Ishikawa (cell line): ENCODE results near the gene NAV1.

Source experiments
- CEBPB ChIP-seq: IDR thresholded peaks from 2 replicates; pipeline ENCODE4 v1.6.1; 2012
- CREB1 ChIP-seq: IDR thresholded peaks from 2 replicates; pipeline ENCODE4 v1.6.1; 2012; ENCODE audit warnings: low read depth
- EGR1 ChIP-seq: IDR thresholded peaks from 2 replicates; pipeline ENCODE4 v1.6.1; 2012
- EP300 ChIP-seq: IDR thresholded peaks from 2 replicates; pipeline ENCODE4 v1.6.1; 2012; ENCODE audit warnings: borderline replicate concordance
- FOXM1 ChIP-seq: IDR thresholded peaks from 2 replicates; pipeline ENCODE4 v1.6.1; 2012; ENCODE audit warnings: low read depth, borderline replicate concordance
- MAX ChIP-seq: IDR thresholded peaks from 2 replicates; pipeline ENCODE4 v1.6.1; 2012
- NFIC ChIP-seq: IDR thresholded peaks from 2 replicates; pipeline ENCODE4 v1.6.1; 2012
- RAD21 ChIP-seq: IDR thresholded peaks from 2 replicates; pipeline ENCODE4 v1.6.1; 2012; ENCODE audit warnings: low read depth
- REST ChIP-seq: IDR thresholded peaks from 2 replicates; pipeline ENCODE4 v1.6.1; 2012; ENCODE audit warnings: low read depth, mild to moderate bottlenecking
- TAF1 ChIP-seq: IDR thresholded peaks from 2 replicates; pipeline ENCODE4 v1.6.1; 2012; ENCODE audit warnings: low read depth, mild to moderate bottlenecking
- TCF12 ChIP-seq: IDR thresholded peaks from 2 replicates; pipeline ENCODE4 v1.6.1; 2012; ENCODE audit warnings: low read depth
- TEAD4 ChIP-seq: IDR thresholded peaks from 2 replicates; pipeline ENCODE4 v1.6.1; 2012
- USF1 ChIP-seq: IDR thresholded peaks from 2 replicates; pipeline ENCODE4 v1.6.1; 2012
- YY1 ChIP-seq: IDR thresholded peaks from 2 replicates; pipeline ENCODE4 v1.6.1; 2012; ENCODE audit warnings: low read depth
- ZBTB7A ChIP-seq: IDR thresholded peaks from 2 replicates; pipeline ENCODE4 v1.6.1; 2012; ENCODE audit warnings: low read depth

NAV1 gene

GRCh38 chr1:201539561-201540431 is 869 bp downstream of the NAV1 start:
- TF ChIP-seq NFIC (no peak), RAD21 (no peak), TCF12 (no peak), TEAD4 (no peak), EP300 (no peak), MAX (no peak), YY1 (no peak), EGR1 (no peak), CREB1 (no peak), REST (no peak), CEBPB (no peak), FOXM1 (no peak), USF1 (no peak; the same call in 1 of the 2 replicates), ZBTB7A (no peak), TAF1 (no peak)

- TF ChIP-seq EGR1 (no peak), ZBTB7A (no peak), USF1 (no peak), EP300 (no peak), CREB1 (no peak), TAF1 (no peak), RAD21 (no peak), TEAD4 (no peak), YY1 (no peak), TCF12 (no peak), FOXM1 (no peak)
Observed at GRCh38 chr1:201540846-201541735, 2.2 kb downstream of the NAV1 start.

- TF ChIP-seq TAF1: no peak
- TF ChIP-seq EP300: no peak
- no peak for TF ChIP-seq FOXM1
- no peak for TF ChIP-seq YY1
Observed at GRCh38 chr1:201542309-201543035, 3.5 kb downstream of the NAV1 start.

GRCh38 chr1:201543871-201544642 is 5.1 kb downstream of the NAV1 start:
- TF ChIP-seq YY1 (no peak), FOXM1 (no peak), EGR1 (no peak), MAX (no peak), NFIC (no peak), RAD21 (no peak), REST (no peak), TCF12 (no peak), EP300 (no peak), CEBPB (no peak), TEAD4 (no peak), USF1 (no peak), TAF1 (no peak), CREB1 (no peak), ZBTB7A (no peak)
